Measurements from ENCODE around the gene TOP2A.

DNA sequence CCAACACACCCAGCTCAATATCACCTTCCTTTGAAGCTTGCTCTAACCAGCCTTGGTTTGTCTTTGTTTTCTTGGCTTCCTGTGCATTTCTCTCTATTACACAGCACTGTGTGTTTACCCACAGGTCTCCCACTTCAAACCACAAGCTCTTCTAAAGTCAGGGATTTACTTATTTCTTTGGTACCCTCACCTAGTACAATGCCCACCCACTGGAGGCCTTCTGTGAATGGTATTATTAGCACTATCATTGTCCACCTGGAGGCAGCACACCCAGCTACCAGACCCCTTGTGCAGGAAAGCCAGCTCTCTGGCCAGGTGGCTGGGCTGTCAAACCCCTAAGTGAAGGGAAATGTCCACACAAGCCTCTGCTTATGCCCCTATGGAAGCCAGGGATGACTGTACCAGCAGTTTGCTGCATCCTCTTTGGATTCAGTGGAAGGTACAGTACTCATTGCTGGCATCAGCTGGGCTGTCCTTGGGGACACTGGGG, 9.4 kb upstream of the TOP2A start:
- TF ChIP-seq YY1 (IDR thresholded peaks at IDR 0.05; ENCODE audit: insufficient read depth, insufficient read length) (no peak), ZNF274 (IDR thresholded peaks at IDR 0.05; ENCODE audit: low read depth, low read length) (no peak), SUZ12 (IDR thresholded peaks at IDR 0.05; ENCODE audit: extremely low read depth, insufficient read depth, insufficient read length) (no peak)

Data from NT2/D1 (cell line).